ENCODE data around the gene C11orf97.
"Not testable (repeated sequence)": the region's sequence is repeated elsewhere in the genome, so short reads cannot be mapped to it uniquely, and the experiment has no call there.

C11orf97 gene

DNA sequence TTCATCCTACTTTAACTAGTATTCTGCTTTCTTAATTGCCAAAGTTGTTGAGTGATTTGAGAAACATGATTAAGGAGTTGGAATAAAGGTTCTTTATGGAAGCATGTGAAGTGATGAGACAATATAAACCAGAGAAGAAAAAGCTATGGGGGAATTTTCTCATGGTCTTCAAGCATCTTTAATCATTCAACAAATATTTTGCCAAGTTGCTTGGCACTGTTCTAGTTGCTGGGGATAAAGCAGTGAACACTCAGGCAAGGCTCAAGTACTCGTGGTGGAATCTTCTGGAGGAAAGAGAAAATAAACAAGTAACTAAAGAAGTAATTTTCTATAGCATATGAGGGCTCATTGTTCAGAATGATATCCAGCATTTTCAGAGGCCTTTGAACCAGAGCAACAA, 45.7 kb downstream of the C11orf97 start:
- no peak for DNase-seq (ENCODE audit: low read depth)

DNA sequence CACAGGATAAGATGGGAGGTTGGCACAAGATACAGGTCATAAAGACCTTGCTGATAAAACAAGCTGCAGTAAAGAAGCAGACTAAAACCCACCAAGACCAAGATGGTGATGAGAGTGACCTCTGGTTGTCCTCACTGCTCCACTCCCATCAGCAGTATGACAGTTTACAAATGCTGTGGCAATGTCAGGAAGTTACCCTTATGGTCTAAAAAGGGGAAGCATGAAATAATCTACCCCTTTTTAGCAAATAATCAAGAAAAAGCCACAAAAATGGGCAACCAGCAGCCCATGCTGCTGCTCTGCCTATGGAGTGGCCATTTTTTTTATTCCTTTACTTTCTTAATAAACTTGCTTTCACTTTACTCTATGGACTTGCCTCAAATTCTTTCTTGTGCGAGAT, 46.2 kb downstream of the C11orf97 start:
- no peak for DNase-seq (ENCODE audit: low read depth)

DNA sequence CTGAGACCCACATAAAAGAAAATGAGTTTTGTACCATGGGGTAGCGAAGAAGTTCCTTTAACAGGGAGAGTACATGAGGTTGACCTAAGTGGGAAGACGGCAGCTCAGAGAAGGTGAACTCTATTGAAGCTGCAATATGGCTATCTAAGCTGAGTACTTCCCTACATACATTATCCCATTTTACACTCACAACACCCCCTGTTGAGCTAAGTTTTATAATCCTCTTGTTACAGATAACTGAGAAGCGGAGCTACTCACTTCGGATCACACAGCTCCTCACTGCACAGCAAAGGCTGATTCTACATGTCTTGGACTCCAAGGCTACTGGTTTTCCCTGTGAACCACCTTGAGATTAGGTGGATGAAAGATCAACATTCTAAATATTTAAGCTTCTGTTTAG, 46.7 kb downstream of the C11orf97 start:
- DNase-seq (ENCODE audit: low read depth) = no peak

DNA sequence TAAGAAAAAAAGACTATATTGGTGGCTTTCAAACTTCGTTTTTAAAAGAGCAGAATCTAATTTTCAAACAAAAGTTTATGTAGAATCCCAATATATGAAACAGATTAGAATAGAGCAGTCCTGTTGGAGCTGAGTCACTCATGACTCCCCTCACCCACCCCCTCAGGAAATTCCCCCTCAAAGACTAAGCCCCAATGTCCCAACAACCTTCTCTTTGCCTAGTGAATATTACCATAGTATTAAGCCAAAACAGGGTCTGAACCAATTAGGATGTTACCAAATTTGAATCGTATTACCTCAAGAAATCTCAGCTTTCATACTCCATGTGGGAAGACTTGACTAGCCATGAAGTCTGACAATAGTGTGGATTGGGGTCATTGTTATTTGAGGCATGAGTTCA, 47.1 kb downstream of the C11orf97 start:
- no peak for DNase-seq (ENCODE audit: low read depth)

DNA sequence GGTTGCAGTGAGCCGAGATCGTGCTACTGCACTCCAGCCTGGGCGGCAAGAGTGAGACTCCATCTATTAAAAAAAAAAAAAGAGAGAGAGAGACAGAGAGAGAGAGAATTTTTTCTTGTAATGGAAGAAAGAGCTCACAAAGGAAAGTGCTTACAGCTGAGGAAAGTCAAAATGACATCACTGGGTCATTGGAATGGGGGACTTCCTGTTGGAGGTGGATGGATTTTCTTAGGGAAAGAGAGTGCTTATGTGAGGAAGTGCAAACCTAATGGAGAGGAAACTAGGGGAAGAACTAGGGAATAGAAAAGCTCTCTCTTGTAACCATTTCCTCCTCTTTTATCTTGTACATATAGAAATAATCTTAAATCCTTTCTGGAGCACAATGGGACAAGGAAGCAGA, 48.6 kb downstream of the C11orf97 start:
- no peak for DNase-seq (ENCODE audit: low read depth)

DNA sequence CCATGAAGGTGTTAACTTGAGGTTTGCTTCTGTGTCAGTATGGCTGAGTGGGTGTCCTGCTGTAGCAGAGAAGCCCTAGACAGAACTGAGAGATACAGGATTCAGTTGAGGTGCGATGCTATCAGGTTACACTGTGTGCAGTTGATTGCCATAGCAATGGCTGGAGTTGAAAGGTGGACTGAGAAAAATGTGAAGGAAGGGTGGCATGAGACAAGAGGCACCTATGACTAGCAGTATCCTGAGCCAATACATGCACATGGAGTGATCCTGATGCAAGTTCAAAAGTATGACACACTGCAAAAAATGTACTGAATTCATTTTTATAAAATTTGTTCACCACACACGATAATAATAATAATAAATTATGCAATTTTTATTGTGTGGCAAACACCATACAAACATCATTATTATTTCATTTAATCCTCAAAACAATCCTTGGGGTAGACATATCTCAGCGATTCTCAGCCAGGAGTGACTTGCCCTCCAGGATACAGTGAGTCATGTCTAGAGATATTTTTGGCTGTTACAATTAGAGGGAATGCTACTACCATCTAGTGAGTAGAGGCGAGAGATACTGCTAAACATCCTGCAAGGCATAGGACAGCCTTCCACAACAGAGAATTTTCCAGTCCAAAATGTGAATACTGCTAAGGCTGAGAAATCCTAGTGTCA, 51.1 kb downstream of the C11orf97 start:
- no peak for DNase-seq (ENCODE audit: low read depth)

DNA sequence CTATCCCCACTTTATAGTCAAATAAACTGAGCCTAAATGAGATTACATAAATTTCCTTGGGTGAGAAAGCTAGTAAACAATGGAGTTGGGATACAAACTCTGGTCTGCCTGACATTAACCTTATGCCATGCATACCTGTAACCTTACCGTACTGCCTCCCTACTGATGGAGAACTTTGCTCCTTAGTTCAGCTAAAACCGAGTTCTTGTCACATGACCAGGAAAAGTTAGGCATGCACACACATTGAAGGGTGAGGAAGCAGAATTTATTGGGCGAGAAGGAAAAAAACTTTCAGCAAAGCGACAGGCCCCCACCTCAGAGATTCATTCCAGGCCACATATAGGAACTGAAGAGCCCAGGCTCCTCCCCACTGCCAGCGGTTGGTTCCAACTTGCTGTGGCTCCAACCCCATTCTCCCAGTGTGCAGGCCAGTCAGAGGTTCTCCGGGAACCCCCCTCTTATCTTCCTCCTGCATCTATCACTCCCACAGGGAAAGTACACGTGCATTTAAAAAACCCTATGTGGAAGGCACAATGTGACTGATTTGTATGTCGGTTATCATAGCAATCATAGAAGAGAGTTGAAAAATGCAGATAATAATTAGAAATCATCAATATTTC, 51.7 kb downstream of the C11orf97 start:
- no peak for DNase-seq (ENCODE audit: low read depth)

DNA sequence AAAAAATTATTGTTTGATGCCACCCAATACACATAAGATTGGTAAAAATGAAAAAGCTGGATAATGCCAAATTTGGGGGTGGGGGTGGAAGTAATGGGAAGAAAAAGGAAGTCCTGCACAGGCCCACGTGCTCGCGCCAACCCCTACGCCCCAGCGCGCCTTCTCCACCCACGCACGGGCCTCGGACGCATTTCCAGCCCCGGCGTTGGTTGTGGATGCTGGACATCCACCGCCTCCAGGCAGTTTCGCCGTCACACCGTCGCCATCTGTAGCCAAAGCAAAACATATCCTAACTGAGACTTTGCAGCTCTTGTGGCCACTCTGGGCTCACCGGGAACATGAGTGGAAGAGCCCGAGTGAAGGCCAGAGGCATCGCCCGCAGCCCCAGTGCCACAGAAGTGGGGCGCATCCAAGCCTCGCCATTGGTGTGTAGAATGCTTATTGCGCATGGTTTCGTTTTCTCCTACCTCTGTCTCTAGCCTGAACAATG, 55.0 kb downstream of the C11orf97 start, which contains the start of gene PIWIL4:
Gene PIWIL4 (plus strand): TSS at position 188 of the 490 bp plus-strand sequence. CDS start 151 bp downstream, at position 339.
- no peak for DNase-seq (ENCODE audit: low read depth)

DNA sequence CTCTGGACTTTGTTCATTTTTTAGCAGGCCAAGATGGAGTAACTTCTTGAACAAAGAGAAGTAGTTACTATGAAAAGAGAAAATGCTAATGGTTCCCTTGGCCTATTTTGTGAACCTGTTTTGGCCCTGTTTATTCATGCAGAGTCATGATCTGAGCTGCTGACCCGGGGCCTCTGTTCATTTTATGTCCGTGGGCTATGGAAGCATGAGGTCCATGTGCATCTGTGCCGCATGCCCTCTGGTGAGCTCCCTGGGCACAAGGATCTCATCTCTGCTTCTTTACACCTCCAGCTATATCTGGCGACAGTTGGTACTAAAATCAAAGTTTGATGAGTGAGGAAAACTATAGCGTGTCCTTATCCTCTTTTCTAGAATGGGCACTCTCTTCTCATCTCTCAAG, 55.9 kb downstream of the C11orf97 start:
- DNase-seq (ENCODE audit: low read depth) = no peak

DNA sequence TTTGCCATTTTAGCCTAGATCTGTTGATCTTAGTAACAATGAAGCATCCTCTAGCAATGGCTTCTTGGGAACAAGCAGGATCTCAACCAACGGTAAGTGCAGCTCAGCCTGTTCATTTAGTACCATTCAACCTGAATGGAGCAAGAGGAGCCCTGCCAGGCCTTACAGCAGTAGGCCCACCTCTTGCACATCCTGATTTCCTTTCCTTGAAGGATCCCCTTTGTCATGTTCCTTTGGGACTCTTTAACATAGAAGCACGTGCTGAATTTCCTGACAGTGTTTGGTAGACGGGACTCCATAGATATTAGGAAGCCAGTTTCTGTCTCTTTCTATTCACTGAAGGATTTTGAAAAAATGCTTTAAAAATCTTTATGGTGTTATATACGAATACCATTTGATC, 56.5 kb downstream of the C11orf97 start:
- DNase-seq (ENCODE audit: low read depth) = no peak

DNA sequence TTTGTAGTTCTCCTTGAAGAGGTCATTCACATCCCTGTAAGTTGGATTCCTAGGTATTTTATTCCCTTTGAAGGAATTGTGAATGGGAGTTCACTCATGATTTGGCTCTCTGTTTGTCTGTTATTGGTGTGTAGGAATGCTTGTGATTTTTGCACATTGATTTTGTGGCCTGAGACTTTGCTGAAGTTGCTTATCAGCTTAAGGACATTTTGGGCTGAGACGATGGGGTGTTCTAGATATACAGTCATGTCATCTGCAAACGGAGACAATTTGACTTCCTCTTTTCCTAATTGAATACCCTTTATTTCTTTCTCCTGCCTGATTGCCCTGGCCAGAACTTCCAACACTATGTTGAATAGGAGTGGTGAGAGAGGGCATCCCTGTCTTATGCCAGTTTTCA, 60.7 kb downstream of the C11orf97 start:
- DNase-seq (ENCODE audit: low read depth) = not testable (repeated sequence)

DNA sequence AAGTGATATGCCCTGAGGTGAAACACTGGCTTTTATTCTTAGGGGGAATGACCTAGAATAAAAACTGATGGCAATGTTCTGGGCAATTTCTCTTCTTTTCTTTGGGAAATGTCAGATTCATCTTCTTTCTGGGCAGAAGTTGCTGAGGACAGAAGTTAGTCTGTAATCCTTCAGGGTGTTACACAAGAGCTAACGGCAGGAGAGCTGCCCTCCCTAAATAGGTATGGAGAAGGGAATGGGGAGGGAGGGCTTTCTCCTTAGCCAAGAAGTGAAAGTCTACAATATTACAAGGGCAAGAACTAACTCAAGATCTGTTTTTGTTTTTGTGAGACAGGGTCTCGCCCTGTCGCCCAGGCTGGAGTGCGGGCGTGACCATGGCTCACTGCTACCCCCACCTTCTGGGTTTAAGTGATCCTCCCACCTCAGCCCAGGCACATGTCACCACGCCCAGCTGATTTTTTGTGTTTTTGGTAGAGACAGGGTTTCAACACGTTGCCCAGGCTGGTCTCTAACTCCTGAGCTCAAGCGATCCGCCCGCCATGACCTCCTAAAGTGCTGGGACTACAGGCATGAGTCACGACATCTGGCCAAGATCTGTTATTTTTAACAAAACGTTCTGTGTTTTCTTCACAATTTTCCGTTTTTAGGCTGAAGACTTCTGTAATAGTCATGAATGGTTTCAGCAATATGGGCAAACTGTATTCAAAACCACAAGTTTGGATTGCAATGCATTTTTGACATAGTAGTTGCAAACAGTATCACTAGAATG, 62.1 kb downstream of the C11orf97 start:
- DNase-seq (ENCODE audit: low read depth) = no peak

DNA sequence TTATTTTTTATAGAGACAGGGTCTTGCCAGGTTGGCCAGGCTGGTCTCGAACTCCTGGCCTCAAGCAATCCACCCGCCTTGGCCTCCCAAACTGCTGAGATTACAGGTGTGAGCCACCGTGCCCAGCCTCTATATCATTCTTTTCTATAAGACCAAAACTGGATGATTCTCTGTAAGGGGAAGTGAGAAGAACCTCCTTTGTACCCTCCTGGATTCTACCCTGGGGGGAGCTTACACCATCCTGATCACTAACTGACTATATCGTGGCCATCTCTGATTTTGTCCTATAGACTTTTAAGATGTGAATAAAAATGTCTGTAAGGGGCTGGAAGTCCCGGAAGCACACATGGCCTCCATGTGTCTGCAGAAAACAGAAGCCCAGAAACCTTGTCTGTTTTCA, 64.0 kb downstream of the C11orf97 start:
- no peak for DNase-seq (ENCODE audit: low read depth)

DNA sequence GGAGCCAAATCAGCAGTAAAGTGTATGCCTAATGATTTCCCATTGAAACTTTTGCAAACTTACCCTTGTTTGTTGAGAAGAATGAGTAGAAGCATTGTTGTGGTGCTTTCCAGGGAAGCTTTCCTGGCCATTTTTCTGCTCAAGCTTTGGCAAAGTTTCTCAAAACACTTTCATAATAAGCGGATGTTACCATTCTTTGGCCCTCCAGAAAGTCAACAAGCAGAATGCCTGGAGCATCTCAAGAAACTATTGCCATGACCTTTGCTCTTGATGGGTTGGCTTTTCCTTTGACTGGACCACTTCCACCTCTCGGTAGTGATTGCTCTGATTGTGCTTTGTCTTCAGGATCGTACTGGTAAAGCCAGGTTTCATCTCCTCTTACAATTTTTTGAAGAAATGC, 65.6 kb downstream of the C11orf97 start:
- no peak for DNase-seq (ENCODE audit: low read depth)
